SK-N-SH treated with all-trans-retinoic acid at 6 μM for 48 hours (cell line): ENCODE results near the gene OCIAD1.
"Not testable (repeated sequence)": the region's sequence is repeated elsewhere in the genome, so short reads cannot be mapped to it uniquely, and the experiment has no call there.

Source experiments
- ATAC-seq: fragments of 200-7000 bp; cut with Tn5 transposase; 3 replicates; pipeline ENCODE4 v1.9.1; 2020; ENCODE audit warnings: mild to moderate bottlenecking, moderate library complexity
- ARNTL ChIP-seq: fragments of 450-650 bp; formaldehyde crosslinking; IDR thresholded peaks from 2 replicates; pipeline ENCODE4 v1.5.0; 2020; ENCODE audit warnings: low read depth, mild to moderate bottlenecking, moderate library complexity, borderline replicate concordance
- BACH2 ChIP-seq: fragments of 250-450 bp; sonication (Bioruptor Pico); IDR thresholded peaks from 2 replicates; pipeline ENCODE4 v1.9.0; 2021; ENCODE audit warnings: mild to moderate bottlenecking, borderline replicate concordance
- CREB5 ChIP-seq: fragments of 250-450 bp; sonication (Bioruptor Pico); IDR thresholded peaks from 2 replicates; pipeline ENCODE4 v1.5.1; 2020; ENCODE audit warnings: low read depth, mild to moderate bottlenecking, moderate library complexity
- ESRRG ChIP-seq: fragments of 250-450 bp; sonication (Bioruptor Pico); IDR thresholded peaks from 2 replicates; pipeline ENCODE4 v1.6.1; 2021; ENCODE audit warnings: mild to moderate bottlenecking
- GLIS3 ChIP-seq: fragments of 250-450 bp; sonication (Bioruptor Pico); IDR thresholded peaks from 2 replicates; pipeline ENCODE4 v1.5.0; 2020; ENCODE audit warnings: mild to moderate bottlenecking, moderate library complexity
- ISL1 ChIP-seq: fragments of 250-450 bp; sonication (Bioruptor Pico); IDR thresholded peaks from 2 replicates; pipeline ENCODE4 v2.1.2; 2022; ENCODE audit warnings: mild to moderate bottlenecking, moderate library complexity
- OSR1 ChIP-seq: fragments of 250-450 bp; sonication (Bioruptor Pico); IDR thresholded peaks from 2 replicates; pipeline ENCODE4 v1.8.0; 2022; ENCODE audit warnings: moderate library complexity, mild to moderate bottlenecking, inconsistent platforms
- PATZ1 ChIP-seq: fragments of 250-450 bp; sonication (Bioruptor Pico); IDR thresholded peaks from 2 replicates; pipeline ENCODE4 v1.8.0; 2020; ENCODE audit warnings: mild to moderate bottlenecking, moderate library complexity, borderline replicate concordance
- POU6F1 ChIP-seq: fragments of 250-450 bp; sonication (Bioruptor Pico); IDR thresholded peaks from 2 replicates; pipeline ENCODE4 v1.8.0; 2021; ENCODE audit warnings: low read depth, mild to moderate bottlenecking, moderate library complexity, borderline replicate concordance
- PPARA ChIP-seq: fragments of 250-450 bp; sonication (Bioruptor Pico); IDR thresholded peaks from 2 replicates; pipeline ENCODE4 v1.5.0; 2020; ENCODE audit warnings: mild to moderate bottlenecking, borderline replicate concordance
- RARB ChIP-seq: fragments of 250-450 bp; sonication (Bioruptor Pico); IDR thresholded peaks from 2 replicates; pipeline ENCODE4 v1.8.0; 2021; ENCODE audit warnings: mild to moderate bottlenecking, moderate library complexity
- SNAI2 ChIP-seq: fragments of 250-450 bp; sonication (Bioruptor Pico); IDR thresholded peaks from 2 replicates; pipeline ENCODE4 v1.5.0; 2020; ENCODE audit warnings: mild to moderate bottlenecking, moderate library complexity
- TOX ChIP-seq: fragments of 250-450 bp; sonication (Bioruptor Pico); IDR thresholded peaks from 2 replicates; pipeline ENCODE4 v1.8.0; 2021; ENCODE audit warnings: mild to moderate bottlenecking, moderate library complexity, borderline replicate concordance
- TSHZ2 ChIP-seq: fragments of 250-450 bp; sonication (Bioruptor Pico); IDR thresholded peaks from 2 replicates; pipeline ENCODE4 v1.5.0; 2020; ENCODE audit warnings: mild to moderate bottlenecking, moderate library complexity
- ZC3H10 ChIP-seq: fragments of 250-450 bp; sonication (Bioruptor Pico); IDR thresholded peaks from 2 replicates; pipeline ENCODE4 v1.5.1; 2021; ENCODE audit warnings: mild to moderate bottlenecking, moderate library complexity
- ZFP3 ChIP-seq: fragments of 250-450 bp; sonication (Bioruptor Pico); IDR thresholded peaks from 2 replicates; pipeline ENCODE4 v1.5.0; 2020; ENCODE audit warnings: mild to moderate bottlenecking, moderate library complexity
- ZFP30 ChIP-seq: fragments of 450-650 bp; formaldehyde crosslinking; IDR thresholded peaks from 2 replicates; pipeline ENCODE4 v1.5.0; 2022; ENCODE audit warnings: mild to moderate bottlenecking, moderate library complexity
- ZNF565 ChIP-seq: fragments of 450-650 bp; formaldehyde crosslinking; conservative IDR thresholded peaks from 2 replicates; pipeline ENCODE4 v1.5.0; 2020; ENCODE audit warnings: low read depth, mild to moderate bottlenecking, moderate library complexity
- ZNF70 ChIP-seq: fragments of 450-650 bp; formaldehyde crosslinking; IDR thresholded peaks from 2 replicates; pipeline ENCODE4 v1.5.0; 2020; ENCODE audit warnings: mild to moderate bottlenecking, moderate library complexity
- ZNF8 ChIP-seq: fragments of 450-650 bp; formaldehyde crosslinking; IDR thresholded peaks from 2 replicates; pipeline ENCODE4 v1.5.0; 2020; ENCODE audit warnings: mild to moderate bottlenecking, moderate library complexity

Gene OCIAD1

GRCh38 chr4:48798117-48798516 lies 32.8 kb upstream of the OCIAD1 start:
- no peak for TF ChIP-seq ZNF8 (CRISPR knock-in tag)
- TF ChIP-seq PPARA (CRISPR knock-in tag): no peak
- ATAC-seq: no peak

GRCh38 chr4:48799157-48799556 lies 31.7 kb upstream of the OCIAD1 start:
- no peak for ATAC-seq
- TF ChIP-seq TSHZ2: no peak
- no peak for TF ChIP-seq PATZ1 (CRISPR knock-in tag)
- no peak for TF ChIP-seq GLIS3 (CRISPR knock-in tag)
- TF ChIP-seq ARNTL (CRISPR knock-in tag): no peak
- no peak for TF ChIP-seq ZC3H10
- TF ChIP-seq SNAI2: no peak
- no peak for TF ChIP-seq PPARA (CRISPR knock-in tag)
- TF ChIP-seq ZFP30 (CRISPR knock-in tag): no peak
- TF ChIP-seq BACH2: no peak
- TF ChIP-seq ZFP3 (CRISPR knock-in tag): no peak
- TF ChIP-seq POU6F1 (CRISPR knock-in tag): no peak
- TF ChIP-seq ISL1: no peak
- no peak for TF ChIP-seq ZNF565 (CRISPR knock-in tag)

- not testable (repeated sequence) for ATAC-seq
- TF ChIP-seq ZNF8 (CRISPR knock-in tag): peak; percentile 55; the same call in 1 of the 2 replicates
These were observed 30.7 kb upstream of the OCIAD1 start for GRCh38 chr4:48800155-48800554.

- ATAC-seq: no peak
- TF ChIP-seq RARB (CRISPR knock-in tag): no peak
- no peak for TF ChIP-seq ISL1
- no peak for TF ChIP-seq ZC3H10
- TF ChIP-seq ARNTL (CRISPR knock-in tag): no peak
- no peak for TF ChIP-seq ZFP30 (CRISPR knock-in tag)
- no peak for TF ChIP-seq CREB5 (CRISPR knock-in tag)
- no peak for TF ChIP-seq ZNF70 (CRISPR knock-in tag)
- TF ChIP-seq GLIS3 (CRISPR knock-in tag): no peak
- TF ChIP-seq OSR1 (CRISPR knock-in tag): no peak
- no peak for TF ChIP-seq ESRRG (CRISPR knock-in tag)
- TF ChIP-seq TSHZ2: no peak
- TF ChIP-seq TOX (CRISPR knock-in tag): no peak
These were observed 29.7 kb upstream of the OCIAD1 start for GRCh38 chr4:48801016-48801715.
